ENCODE measurements around the gene GRIK1. TPM values are rescaled to one million over a fixed set of nuclear protein-coding genes. Genes with fewer than 3 reads are reported as not detected.

GRIK1 gene
- total RNA-seq, 2 experiments from 2014 or later = not detected

- Mint-ChIP-seq H3K27ac (no peak overlapping the region), H3K27me3 (no peaks in the 10 kb centered on the region), H3K4me3 (no peak overlapping the region), H3K36me3 (ENCODE audit: low read depth) (peaks cover 31% of the 10 kb centered on the region), H3K4me1 (ENCODE audit: low read depth) (peaks cover under 1% of the 10 kb centered on the region), H3K9me3 (peaks cover 5% of the 10 kb centered on the region)
- CTCF ChIA-PET = interaction anchor here (1.3 to 2.0 kb wide), 2 partner anchors 10 to 15 kb away, joined by 3 to 6 read pairs; no protein-coding TSS in a partner anchor
- DNase-seq (no peak), ATAC-seq (no peak)
- TF ChIP-seq, protein P1, sequence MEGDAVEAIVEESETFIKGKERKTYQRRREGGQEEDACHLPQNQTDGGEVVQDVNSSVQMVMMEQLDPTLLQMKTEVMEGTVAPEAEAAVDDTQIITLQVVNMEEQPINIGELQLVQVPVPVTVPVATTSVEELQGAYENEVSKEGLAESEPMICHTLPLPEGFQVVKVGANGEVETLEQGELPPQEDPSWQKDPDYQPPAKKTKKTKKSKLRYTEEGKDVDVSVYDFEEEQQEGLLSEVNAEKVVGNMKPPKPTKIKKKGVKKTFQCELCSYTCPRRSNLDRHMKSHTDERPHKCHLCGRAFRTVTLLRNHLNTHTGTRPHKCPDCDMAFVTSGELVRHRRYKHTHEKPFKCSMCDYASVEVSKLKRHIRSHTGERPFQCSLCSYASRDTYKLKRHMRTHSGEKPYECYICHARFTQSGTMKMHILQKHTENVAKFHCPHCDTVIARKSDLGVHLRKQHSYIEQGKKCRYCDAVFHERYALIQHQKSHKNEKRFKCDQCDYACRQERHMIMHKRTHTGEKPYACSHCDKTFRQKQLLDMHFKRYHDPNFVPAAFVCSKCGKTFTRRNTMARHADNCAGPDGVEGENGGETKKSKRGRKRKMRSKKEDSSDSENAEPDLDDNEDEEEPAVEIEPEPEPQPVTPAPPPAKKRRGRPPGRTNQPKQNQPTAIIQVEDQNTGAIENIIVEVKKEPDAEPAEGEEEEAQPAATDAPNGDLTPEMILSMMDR (IDR thresholded peaks at IDR 0.05) = no peak
- intact Hi-C loops (cut with micrococcal nuclease) = no loop called here
- POLR2A ChIA-PET = no interaction called here
Measured at GRCh38 chr21:29487154-29487553, 452.6 kb downstream of the GRIK1 start.

Other genes starting within 250 kb of the GRIK1 start
- gene CLDN17, start 226.8 kb upstream of the GRIK1 start, total RNA-seq = not detected